Activated CD4-positive, alpha-beta T cell treated with anti-CD3 and anti-CD28 coated beads for 48 hours (primary cell): Measurements from ENCODE around the gene AGO3.
A peak's percentile ranks its signal among the peaks of the same experiment; 100 is the strongest.

Experiments
- DNase-seq: peaks from one replicate; pipeline ENCODE4 v3.0.0-alpha.2; 2020

Gene AGO3

DNA sequence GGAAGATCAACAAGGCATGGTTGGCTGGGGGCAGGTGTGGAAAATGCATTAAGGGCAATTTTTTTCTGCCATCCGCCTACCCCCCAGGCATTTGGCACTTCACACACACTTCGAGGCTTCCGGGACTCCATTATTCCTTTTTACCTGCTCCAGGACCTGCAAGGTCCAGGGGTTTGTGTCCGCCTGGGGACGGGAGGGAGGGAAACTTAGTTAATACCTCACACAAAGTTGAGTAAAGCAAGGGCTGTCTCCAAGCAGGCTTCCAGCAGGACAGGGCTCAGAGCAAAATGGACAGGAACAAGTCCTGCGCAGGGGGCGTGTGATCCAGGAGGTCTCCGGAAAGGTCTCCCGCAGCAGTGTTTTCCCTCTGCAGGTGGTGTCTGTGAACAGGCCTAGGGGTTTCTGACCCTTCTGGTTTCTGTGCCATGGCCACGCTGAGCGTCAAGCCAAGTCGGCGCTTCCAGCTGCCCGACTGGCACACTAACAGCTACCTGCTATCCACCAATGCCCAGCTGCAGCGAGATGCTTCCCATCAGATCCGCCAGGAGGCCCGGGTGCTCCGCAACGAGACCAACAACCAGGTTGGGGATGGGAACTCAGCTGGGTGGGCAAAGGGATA lies 153.7 kb downstream of the AGO3 start:
- DNase-seq = no peak

DNA sequence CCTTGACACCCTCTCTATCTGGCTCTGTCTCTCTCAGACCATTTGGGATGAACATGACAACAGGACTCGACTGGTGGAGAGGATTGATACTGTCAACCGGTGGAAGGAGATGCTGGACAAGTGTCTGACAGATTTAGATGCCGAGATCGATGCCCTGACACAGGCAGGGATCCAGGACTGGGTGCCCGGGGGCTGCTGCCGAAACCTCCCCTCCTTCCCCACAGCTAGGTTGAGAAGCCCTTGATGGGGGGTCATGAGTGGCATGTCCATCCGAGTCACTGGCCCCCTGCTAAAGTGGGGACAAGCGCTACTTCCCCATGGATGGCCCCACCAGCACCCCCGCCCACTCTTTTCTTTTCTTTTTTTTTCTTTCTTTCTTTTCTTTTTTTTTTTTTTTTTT lies 154.2 kb downstream of the AGO3 start:
- no peak for DNase-seq

DNA sequence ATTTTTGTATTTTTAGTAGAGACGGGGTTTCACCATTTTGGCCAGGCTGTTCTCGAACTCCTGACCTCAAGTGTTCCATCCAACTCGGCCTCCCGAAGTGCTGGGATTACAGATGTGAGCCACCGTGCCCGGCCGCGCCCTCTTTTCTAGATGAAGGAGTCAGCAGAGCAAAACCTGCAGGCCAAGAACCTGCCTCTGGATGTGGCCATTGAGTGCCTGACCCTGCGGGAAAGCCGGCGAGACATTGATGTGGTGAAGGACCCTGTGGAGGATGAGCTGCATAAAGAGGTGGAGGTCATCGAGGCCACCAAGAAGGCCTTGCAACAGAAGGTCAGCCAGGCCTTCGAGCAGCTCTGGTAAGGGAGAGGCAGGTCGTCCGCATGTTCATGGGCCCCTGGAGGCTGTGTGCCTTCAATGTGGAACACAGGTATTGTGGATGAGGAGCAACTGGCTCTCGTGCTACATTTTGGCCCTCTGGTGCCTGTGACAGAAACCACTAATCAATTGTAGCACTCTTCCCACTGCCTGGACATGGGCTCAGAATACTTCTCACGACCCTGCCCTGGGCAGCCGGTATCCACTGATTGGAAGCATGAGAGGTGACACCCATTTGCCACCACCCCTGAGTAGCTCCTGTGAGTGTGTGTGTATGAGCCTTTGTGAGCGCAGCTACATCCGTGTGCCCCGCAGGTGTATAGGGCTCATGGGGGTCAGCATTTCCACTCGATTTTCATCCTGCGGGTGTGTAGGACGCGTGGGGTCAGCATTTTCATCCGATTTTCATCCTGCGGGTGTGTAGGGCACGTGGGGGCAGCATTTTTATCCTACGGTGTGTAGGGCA lies 155.0 kb downstream of the AGO3 start:
- no peak for DNase-seq

DNA sequence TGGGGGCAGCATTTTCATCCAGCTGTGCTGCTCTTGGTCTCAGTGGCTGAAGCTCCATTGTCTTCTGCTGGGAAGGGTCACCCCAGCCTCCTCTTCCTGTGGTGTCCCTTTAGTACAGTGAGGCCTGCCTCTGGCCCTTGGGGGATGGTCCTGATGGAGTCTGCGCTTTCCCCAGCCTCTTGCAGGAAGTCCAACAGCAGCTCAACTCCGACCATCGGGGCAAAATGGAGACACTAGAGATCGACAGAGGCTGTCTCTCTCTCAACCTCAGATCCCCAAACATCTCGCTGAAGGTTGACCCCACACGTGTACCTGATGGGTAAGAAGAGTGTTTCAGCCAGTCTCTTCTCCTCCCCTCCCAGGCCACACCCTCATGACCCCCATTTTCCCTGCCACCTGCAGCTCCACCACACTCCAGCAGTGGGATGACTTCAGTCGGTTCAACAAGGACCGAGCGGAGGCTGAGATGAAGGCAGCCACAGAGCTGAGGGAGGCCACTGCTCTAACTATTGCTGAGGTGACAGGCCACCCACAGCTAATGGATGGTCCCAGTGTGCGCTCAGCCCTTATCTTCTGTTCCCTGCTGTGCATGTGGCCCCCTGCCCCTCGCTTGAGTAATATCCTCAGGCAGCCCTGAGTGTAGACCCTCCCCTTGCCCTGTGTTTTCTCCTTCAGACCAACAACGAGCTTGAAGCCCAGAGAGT lies 155.8 kb downstream of the AGO3 start:
- no peak for DNase-seq

DNA sequence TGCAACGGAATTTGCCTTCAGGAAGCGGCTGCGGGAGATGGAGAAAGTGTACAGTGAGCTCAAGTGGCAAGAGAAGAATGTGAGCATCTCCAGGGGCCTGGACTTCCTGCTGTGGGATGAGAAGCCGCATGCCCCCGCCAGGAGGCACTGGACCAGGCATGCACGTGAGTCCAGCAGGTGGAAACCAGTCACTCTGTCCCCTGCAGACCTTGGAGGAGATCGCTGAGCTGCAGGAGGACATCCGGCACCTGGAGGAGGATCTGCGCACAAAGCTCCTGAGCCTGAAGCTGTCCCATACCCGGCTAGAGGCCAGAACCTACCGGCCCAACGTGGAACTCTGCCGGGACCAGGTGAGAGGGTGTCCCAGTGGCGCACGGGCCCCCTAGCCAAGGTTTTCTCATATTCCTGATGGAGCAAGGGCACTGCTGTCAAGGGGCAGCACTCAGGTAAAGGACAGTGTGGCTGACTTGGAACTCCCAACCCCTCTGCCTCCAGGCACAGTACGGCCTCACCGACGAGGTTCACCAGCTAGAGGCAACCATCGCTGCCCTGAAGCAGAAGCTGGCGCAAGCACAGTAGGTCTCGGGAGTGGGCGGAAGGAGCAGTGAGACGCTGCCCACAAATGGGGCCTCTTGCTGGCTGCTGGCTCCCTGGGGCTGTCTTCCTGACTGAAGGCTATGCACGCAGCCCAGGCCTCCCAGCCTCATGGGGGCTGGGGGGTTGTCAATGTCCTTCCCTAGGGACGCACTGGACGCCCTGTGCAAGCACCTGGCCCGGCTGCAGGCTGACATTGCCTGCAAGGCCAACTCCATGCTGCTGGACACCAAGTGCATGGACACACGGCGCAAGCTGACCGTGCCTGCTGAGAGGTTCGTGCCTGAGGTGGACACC lies 156.6 kb downstream of the AGO3 start:
- DNase-seq = no peak

DNA sequence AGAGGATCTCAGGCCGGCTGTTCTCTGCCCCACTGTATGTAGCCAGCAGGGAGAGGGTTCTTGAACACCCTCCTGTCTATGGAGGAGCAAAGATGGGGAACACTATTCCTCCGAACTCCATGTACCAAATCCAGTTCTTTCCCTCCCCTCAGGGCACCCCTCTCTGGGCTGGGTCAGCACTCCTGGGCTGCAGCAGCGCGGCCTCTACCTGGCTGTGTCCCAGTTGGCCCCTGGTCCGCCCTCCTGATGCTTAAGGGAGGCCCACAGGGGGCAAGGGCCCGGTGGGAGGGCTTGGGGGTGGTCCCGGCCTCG lies 157.3 kb downstream of the AGO3 start:
- no peak for DNase-seq

DNA sequence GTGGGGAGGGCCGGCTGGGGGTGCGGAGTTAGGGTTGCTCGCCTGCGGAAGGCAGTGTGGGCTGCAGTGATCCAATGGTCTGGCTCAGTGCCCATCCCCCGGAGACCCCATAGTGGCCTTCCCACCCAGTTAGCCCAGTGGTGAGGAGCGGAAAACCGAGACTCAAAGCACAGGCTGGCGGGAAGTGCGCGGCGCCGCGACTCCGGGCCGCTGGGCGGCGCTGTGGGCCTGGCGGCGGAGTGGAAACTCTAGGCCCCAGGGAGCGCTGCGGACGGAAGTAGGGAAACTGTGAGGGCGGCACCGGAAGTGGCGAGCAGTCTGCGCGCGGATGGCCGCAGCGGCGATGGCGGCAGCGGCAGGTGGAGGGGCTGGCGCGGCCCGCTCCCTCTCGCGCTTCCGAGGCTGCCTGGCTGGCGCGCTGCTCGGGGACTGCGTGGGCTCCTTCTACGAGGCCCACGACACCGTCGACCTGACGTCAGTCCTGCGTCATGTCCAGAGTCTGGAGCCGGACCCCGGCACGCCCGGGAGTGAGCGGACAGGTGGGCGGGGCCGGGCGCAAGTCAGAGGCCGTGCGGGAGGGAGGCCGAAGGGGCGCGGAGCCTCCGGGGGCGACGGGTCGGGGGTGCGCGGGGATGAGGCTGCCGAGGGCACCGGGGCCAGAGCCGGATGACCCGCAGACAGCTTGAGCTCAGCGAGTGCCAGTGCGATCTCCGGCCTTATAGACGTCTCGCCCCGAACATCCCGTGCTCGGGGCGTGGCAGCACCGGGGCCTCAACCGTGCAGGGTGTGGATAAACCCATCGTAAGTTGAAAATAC lies 157.9 kb downstream of the AGO3 start, which contains the start of gene ADPRS:
TSS of gene ADPRS (plus strand) at position 316 of the 816 bp plus-strand sequence. CDS start at position 329, 13 bp downstream.
- peak; percentile 94 for DNase-seq

DNA sequence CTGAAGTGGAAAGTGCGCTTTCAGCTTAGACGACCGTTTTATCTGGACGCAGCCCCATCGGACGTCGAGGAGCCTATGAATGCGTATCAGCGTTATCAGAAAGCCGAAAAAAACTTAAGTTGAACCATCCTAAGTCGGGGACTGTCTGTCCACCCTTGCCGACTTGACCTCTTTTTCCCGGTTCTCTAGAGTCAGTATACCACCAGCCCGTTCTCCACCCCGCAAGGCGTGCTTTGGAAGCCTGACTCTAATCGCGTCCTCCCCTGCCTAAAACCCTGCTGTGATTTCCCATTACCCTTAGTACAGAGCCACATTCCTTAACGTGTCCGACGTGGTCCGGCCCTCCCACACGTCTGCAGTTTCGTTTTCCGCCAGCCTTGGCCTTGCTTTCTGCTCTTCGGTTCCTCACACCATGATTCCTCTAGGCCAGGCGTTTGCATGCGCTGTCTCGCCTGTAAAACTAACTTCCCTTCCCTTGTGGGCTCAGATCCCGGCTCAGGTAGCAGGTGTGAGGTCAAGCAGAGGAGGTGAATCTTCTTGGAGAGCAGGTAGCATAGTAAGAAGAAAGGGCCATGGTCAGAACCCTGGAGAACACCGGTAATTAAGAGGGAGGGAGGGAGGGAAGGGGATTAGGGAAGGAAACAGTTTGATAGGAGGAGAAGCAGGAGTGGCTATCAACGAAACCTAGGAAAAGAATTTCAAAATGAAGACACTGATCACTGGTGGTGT lies 158.7 kb downstream of the AGO3 start:
- peak; percentile 17 for DNase-seq

DNA sequence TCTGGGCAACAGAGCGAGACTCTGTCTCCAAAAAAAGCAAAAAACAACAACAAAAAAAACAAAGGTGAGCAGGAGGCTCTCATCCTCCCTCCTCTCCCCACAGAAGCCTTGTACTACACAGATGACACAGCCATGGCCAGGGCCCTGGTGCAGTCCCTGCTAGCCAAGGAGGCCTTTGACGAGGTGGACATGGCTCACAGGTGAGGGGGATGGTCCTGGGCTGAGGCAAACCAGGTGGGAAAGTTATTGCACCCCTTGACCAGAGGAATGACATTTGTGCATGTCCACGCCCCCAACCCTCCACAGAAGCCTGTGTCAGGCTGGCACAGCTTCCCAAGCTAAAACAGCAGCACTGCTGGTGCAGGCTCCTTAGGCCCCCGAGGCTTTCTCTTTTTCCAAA lies 160.2 kb downstream of the AGO3 start:
- DNase-seq = no peak

DNA sequence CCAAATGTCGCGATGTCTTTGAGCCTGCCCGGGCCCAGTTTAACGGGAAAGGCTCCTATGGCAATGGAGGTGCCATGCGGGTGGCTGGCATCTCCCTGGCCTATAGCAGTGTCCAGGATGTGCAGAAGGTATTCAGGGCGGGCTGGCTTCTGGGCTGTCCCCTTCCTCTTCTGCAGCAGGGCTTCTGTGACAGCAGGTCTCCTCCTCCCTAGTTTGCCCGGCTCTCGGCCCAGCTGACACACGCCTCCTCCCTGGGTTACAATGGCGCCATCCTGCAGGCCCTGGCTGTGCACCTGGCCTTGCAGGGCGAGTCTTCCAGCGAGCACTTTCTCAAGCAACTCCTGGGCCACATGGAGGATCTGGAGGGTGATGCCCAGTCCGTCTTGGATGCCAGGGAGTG lies 160.8 kb downstream of the AGO3 start:
- no peak for DNase-seq

DNA sequence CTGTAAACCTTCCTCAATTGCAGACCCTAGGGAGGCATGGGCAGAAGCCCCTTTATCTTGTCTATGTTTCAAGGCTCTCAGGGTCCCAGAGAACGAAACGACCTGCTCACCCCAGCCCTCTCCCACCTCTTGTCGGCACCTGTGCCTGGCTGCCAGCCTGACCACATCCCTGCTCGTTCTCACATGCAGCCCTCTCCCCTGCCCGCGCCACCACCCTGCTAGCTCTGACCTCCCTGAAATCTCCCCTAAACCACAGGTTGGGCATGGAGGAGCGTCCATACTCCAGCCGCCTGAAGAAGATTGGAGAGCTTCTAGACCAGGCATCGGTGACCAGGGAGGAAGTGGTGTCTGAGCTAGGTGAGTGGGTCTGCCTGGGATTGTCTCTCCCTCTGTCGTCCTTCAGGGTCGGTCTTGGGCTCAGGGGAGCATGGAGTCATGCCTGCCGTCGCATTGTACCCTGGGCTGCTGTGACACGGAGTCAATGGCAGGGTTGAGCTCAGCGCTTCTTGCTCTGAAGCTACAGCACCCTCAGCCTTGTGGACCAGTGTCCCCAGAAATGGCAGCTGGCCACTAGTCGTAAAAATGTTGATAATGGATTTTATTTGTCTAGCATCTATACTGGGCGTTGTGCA lies 161.4 kb downstream of the AGO3 start:
- DNase-seq = no peak

DNA sequence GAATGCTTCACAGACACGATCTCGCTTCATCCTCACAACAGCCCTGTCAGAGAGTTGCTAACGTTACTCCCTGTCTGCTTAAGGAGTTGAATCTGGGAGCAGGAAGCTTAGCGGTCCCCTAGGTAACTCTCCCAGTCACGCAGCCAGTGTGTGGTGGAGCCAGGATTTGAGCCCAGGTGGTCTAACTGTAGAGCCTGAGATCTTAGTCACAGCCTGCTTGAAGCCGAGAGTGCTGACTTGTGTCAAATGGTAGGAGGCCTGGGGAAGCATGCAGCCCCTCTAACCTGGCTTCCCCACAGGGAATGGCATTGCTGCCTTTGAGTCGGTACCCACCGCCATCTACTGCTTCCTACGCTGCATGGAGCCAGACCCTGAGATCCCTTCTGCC lies 161.9 kb downstream of the AGO3 start:
- DNase-seq = no peak

DNA sequence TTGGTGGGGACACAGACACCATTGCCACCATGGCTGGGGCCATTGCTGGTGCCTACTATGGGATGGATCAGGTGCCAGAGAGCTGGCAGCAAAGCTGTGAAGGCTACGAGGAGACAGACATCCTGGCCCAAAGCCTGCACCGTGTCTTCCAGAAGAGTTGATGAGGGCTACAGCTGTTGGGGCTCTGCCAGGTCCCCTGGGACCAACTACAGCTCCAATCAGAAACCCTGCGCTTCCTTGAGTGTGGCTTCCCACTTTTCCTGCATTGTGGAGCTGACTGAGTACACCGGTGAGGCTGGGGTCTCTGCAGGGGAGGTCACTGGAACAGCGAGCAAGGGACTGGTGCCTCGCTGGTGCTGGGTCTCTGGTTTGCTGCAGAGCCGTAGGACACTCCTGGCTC lies 162.3 kb downstream of the AGO3 start:
- DNase-seq = no peak

DNA sequence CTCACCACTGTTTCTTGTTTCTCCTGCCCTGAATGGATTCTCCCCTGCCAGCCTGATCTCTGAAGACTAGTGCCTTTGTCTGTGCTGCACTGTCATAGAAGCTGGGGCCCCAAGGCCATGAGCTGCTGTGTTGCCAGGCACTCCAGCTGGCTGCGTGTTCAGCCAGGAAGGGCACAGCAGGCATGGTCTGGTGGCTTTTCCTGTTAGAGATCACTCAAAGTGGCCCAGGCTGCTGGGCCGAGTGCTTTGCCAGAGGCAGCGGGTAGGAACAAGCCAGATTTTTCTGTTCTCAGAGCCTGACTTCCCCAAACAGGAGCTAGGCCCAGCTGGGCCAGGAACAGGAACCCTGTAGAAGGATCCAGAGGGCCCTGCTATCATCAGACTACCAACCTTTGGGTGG lies 163.0 kb downstream of the AGO3 start:
- no peak for DNase-seq

DNA sequence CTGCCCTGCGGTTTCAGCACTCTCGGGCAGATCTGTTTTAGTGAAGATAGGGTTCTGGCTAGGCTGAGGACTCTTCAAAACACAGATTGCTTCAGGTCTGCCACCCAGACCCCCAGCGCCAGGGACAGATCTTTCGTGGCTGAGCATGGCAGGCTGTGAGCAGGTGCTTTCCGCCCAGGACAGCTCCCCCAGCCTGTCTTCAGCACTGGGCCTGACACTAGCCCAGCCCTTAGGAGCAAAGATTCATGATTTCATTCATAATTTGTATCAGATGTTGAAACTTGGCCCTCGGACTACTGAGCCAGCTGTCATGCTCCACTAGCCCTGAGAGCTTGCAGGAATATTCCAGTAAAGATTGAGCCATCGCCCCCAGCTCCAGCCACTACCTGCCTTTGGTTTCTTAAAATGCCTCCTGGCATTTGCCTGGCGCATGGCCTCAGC lies 163.7 kb downstream of the AGO3 start:
- DNase-seq = no peak

DNA sequence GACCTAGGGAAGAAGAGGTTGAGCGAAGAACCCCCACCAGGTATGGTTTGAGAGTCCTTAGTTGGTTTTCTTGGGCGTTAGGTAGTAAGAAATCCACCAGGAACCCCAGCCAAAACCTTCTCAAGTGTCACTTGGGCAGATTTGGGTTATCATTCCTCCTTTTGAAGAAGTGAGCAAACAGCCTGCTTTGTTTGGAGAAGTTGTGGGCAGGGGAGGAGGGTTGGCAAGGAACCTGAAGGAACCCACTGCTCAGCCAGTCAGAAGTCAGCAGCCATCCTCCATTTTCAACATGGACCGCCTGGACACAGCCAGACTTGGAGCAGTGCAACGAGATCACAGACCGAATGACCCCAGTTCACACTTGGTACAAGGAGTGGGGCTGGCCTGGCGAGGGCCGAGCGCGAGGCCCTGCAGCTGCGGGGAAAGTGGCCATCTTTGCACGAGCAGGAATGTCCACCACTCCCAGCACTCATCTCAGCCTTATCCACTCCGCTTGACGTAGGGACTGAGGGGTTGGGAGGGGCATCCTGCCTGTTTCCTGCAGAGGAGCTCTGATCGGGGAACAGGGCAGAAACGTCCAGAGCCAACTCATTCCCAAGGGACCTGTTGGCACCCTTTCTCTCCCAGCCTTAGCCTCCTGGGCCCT lies 165.0 kb downstream of the AGO3 start:
- no peak for DNase-seq

DNA sequence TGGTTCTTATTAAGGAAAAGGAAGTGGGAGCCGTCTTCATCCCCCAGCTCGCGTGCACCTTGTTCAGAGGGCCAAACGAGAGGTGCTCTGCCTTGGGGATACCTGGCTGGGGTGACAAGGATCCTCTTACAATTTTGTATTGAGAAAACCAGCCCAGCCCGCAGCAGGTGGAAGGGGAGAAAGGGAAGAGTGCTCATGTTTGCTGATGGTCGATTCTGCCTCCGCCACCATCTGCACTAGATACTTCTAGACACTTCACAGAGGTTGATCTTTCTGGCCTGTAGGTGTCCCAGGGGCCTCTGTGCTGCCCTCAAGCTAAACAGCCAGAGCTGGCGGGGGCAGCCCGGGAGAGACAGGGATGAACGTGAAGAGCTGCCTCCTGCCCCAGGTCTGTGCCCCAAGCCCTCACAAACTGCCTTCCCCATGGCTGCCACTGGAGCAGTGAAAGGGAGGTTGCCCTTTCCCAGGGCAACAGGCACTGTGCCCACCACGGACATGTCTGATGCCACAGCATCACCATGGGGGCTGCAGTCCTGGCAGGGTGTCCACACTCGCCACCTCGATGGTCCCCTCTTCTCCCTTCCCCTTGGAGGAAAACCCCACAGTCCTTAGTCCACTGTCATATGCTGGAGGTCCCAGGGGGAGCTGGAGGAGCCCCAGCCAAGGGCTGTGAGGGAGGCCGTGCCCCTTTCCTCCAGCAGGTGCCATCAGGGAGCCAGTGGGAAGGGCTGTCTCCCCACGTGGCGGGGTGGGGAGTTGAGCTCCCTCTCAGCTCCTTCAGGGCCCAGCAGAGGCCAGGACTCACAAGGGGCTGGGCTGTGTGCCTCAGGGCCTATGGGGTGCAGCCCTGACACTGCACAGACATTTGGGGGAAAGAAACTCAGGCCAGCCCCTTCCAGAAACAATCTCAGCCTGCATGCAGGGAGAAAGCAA lies 165.9 kb downstream of the AGO3 start:
- peak; percentile 31 for DNase-seq

DNA sequence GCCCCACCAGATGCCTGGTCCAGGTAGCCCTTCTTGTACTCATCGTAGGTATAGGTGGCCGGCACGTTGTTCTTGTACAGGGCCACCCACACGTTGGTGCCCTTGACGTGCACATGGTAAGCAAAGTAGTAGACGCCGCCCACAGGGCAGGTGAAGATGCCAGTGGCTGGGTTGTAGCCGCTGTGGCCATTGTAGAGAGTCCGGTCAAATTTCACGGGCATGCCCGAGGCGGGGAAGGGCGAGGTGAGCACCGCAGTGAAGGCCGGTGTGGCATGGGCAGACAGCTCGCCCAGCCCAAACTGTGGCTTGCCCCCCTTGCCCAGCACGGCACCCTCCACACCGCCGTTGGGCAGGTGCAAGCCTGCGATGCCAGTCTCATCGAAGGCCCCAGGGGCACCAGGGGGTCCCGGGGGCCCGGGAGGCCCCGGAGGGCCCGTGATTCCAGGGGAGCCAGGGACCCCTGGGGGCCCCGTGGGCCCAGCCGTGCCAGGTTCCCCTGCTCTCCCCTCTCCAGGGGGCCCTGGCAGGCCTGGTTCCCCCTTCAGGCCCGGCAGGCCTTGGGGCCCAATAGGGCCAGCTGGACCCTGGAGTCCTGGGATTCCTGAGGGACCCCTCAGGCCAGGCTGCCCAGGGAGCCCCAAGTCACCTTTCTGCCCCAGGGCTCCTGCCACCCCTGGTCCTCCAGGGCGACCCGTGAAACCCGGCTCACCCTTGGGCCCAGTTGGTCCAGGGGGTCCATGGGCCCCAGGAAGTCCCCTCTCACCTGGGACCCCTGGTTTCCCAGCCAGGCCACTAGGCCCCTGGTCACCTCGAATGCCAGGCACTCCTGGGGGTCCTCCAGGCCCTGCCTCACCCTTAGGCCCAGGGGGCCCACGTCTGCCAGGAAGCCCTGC lies 167.0 kb downstream of the AGO3 start:
- DNase-seq = no peak
